ENCODE data around the gene POLD2.

DNA sequence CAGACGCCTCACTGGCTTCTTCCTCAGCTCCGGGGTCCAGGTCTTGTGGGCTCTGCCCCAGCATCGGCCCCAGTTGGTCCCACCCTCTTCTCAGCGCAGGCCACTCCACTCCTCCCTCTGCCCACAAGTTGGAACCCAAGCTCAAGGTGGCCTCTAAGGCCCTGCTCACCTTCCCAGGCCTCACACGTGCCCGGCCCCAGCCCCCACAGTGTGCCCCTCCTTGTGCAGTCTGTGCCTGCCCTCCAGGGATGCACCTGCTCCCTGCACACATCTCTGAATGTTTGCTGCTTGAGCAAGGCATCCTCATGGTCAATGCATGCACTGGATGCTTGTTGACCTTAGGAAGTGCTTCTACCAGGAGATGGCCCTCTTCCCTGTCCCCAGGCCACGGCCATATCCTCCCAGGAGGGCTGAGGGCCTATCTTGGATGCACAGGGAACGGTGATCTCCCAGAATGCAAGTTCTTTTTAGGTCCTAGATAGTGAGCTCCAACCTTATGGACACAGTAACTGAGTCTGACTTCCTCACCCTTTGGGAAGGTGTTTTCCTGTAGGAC is 26.9 kb downstream of the POLD2 start:
- TF ChIP-seq, protein P1, sequence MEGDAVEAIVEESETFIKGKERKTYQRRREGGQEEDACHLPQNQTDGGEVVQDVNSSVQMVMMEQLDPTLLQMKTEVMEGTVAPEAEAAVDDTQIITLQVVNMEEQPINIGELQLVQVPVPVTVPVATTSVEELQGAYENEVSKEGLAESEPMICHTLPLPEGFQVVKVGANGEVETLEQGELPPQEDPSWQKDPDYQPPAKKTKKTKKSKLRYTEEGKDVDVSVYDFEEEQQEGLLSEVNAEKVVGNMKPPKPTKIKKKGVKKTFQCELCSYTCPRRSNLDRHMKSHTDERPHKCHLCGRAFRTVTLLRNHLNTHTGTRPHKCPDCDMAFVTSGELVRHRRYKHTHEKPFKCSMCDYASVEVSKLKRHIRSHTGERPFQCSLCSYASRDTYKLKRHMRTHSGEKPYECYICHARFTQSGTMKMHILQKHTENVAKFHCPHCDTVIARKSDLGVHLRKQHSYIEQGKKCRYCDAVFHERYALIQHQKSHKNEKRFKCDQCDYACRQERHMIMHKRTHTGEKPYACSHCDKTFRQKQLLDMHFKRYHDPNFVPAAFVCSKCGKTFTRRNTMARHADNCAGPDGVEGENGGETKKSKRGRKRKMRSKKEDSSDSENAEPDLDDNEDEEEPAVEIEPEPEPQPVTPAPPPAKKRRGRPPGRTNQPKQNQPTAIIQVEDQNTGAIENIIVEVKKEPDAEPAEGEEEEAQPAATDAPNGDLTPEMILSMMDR (IDR thresholded peaks at IDR 0.05; ENCODE audit: poor library complexity, severe bottlenecking), result no peak
- TF ChIP-seq MXI1 (conservative IDR thresholded peaks at IDR 0.05; ENCODE audit: poor library complexity, severe bottlenecking) (no peak), RAD21 (conservative IDR thresholded peaks at IDR 0.05) (no peak), TAF1 (IDR thresholded peaks at IDR 0.05; ENCODE audit: low read depth) (no peak), POLR2AphosphoS5 (IDR thresholded peaks at IDR 0.05) (no peak), EP300 (conservative IDR thresholded peaks at IDR 0.05; ENCODE audit: poor library complexity, severe bottlenecking) (no peak), EZH2 (IDR thresholded peaks at IDR 0.05; ENCODE audit: borderline replicate concordance, insufficient read depth, low read length, poor library complexity, severe bottlenecking) (no peak)
